GM19438 (cell line): Measurements from ENCODE around the gene NXNL2.

Source experiments
- ATAC-seq: cut with Tn5 transposase; IDR thresholded peaks from one replicate; pipeline ENCODE4 v1.9.1; 2021; ENCODE audit warnings: low read depth; ENCODE audit not compliant: unreplicated experiment

NXNL2 gene

GRCh38 chr9:88534456-88535225 lies at the start of gene NXNL2:
Gene NXNL2, plus strand, starts transcription at chr9:88535178. Its CDS starts 257 bp downstream, at chr9:88535435.
- ATAC-seq = no peak

- no peak for ATAC-seq
These were observed 46.8 kb upstream of the NXNL2 start for GRCh38 chr9:88488166-88488565.

GRCh38 chr9:88494983-88495721 lies 39.8 kb upstream of the NXNL2 start:
- ATAC-seq = no peak

GRCh38 chr9:88497224-88497623 lies 37.8 kb upstream of the NXNL2 start:
- no peak for ATAC-seq

- no peak for ATAC-seq
These were observed 36.1 kb upstream of the NXNL2 start for GRCh38 chr9:88498880-88499279.

GRCh38 chr9:88501086-88501485 lies 33.9 kb upstream of the NXNL2 start:
- ATAC-seq = no peak

GRCh38 chr9:88502552-88503034 lies 32.4 kb upstream of the NXNL2 start:
- no peak for ATAC-seq

GRCh38 chr9:88503081-88503844 lies 31.7 kb upstream of the NXNL2 start:
- no peak for ATAC-seq

- no peak for ATAC-seq
These were observed 30.9 kb upstream of the NXNL2 start for GRCh38 chr9:88503845-88504764.

GRCh38 chr9:88508326-88508725 lies 26.7 kb upstream of the NXNL2 start:
- ATAC-seq = no peak

GRCh38 chr9:88511906-88512305 lies 23.1 kb upstream of the NXNL2 start:
- no peak for ATAC-seq

GRCh38 chr9:88514247-88514646 lies 20.7 kb upstream of the NXNL2 start:
- ATAC-seq = no peak

GRCh38 chr9:88521308-88521707 lies 13.7 kb upstream of the NXNL2 start:
- ATAC-seq = no peak

- no peak for ATAC-seq
These were observed 12.6 kb upstream of the NXNL2 start for GRCh38 chr9:88522360-88522759.

- ATAC-seq = no peak
These were observed 11.9 kb upstream of the NXNL2 start for GRCh38 chr9:88523056-88523455.

- ATAC-seq = no peak
These were observed 10.1 kb upstream of the NXNL2 start for GRCh38 chr9:88524911-88525310.

- ATAC-seq = no peak
These were observed 7.4 kb upstream of the NXNL2 start for GRCh38 chr9:88527618-88528017.

- no peak for ATAC-seq
These were observed 6.7 kb upstream of the NXNL2 start for GRCh38 chr9:88528080-88528790.

GRCh38 chr9:88529496-88529895 lies 5.5 kb upstream of the NXNL2 start:
- ATAC-seq = no peak
